HL-60 (cell line): Measurements from ENCODE around the gene UNC13D.
"Not testable (repeated sequence)": the region's sequence is repeated elsewhere in the genome, so short reads cannot be mapped to it uniquely, and the experiment has no call there.

Source experiments
- DNase-seq, 2 experiments: peaks; one replicate each; pipeline ENCODE4 v3.0.0-alpha.2; 2010 to 2020; ENCODE audit warnings: low read depth in 1 of 2, low spot score in 1 of 2
- H3K27ac ChIP-seq: fragments of 250-450 bp; sonication (Bioruptor Pico); replicated peaks from 2 replicates; pipeline ENCODE4 v1.5.1; 2020; ENCODE audit warnings: mild to moderate bottlenecking, moderate library complexity
- H3K27me3 ChIP-seq: fragments of 250-450 bp; sonication (Bioruptor Pico); 2 replicates; pipeline ENCODE4 v1.5.1; 2021; ENCODE audit warnings: mild to moderate bottlenecking, moderate library complexity; ENCODE audit not compliant: insufficient read depth, poor library complexity, severe bottlenecking
- H3K4me3 ChIP-seq: replicated peaks from 2 replicates; pipeline ENCODE4 v1.5.1; 2011; ENCODE audit warnings: mild to moderate bottlenecking, control low read depth, low read length; ENCODE audit not compliant: insufficient read depth
- GABPA ChIP-seq: IDR thresholded peaks from 2 replicates; pipeline ENCODE4 v1.6.1; 2012; ENCODE audit warnings: low read depth
- POLR2AphosphoS5 ChIP-seq: IDR thresholded peaks from 2 replicates; pipeline ENCODE4 v1.6.1; 2012; ENCODE audit warnings: low read depth
- SPI1 ChIP-seq: IDR thresholded peaks from 2 replicates; pipeline ENCODE4 v1.6.1; 2012; ENCODE audit warnings: low read depth, mild to moderate bottlenecking, borderline replicate concordance
- TF ChIP-seq, protein P1 (sequence below): IDR thresholded peaks from 2 replicates; pipeline ENCODE4 v1.6.1; 2012; ENCODE audit warnings: low read depth; ENCODE audit not compliant: insufficient replicate concordance
- TF ChIP-seq, protein P2 (sequence below): IDR thresholded peaks from one replicate; pipeline ENCODE4 v1.5.1; 2011; ENCODE audit warnings: low read length, control low read depth, inconsistent platforms; ENCODE audit not compliant: insufficient read depth

UNC13D gene

DNA sequence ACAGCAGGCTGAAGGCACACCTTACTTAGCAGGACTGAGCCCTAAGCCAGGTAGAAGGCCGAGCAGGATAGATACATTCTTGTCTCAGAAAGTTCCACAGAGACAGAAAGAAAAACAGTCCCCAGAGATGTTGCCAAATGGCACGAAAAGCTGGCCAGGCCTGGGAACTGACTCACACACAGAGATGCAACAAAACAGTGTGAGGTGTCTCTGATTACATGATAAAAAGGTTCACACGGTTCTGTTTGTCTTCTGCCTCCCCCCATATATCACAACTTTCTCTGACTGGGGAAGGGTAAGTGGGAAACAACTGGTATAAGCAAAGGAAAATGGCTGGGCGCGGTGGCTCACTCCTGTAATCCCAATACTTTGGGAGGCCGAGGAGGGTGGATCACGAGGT is 9.2 kb upstream of the UNC13D start:
- Histone ChIP-seq H3K4me3 (no peak overlapping the region), H3K27ac (no peak overlapping the region), H3K27me3 (no peaks in the 10 kb centered on the region)
- DNase-seq, result no peak
- TF ChIP-seq, protein P1, sequence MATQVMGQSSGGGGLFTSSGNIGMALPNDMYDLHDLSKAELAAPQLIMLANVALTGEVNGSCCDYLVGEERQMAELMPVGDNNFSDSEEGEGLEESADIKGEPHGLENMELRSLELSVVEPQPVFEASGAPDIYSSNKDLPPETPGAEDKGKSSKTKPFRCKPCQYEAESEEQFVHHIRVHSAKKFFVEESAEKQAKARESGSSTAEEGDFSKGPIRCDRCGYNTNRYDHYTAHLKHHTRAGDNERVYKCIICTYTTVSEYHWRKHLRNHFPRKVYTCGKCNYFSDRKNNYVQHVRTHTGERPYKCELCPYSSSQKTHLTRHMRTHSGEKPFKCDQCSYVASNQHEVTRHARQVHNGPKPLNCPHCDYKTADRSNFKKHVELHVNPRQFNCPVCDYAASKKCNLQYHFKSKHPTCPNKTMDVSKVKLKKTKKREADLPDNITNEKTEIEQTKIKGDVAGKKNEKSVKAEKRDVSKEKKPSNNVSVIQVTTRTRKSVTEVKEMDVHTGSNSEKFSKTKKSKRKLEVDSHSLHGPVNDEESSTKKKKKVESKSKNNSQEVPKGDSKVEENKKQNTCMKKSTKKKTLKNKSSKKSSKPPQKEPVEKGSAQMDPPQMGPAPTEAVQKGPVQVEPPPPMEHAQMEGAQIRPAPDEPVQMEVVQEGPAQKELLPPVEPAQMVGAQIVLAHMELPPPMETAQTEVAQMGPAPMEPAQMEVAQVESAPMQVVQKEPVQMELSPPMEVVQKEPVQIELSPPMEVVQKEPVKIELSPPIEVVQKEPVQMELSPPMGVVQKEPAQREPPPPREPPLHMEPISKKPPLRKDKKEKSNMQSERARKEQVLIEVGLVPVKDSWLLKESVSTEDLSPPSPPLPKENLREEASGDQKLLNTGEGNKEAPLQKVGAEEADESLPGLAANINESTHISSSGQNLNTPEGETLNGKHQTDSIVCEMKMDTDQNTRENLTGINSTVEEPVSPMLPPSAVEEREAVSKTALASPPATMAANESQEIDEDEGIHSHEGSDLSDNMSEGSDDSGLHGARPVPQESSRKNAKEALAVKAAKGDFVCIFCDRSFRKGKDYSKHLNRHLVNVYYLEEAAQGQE, result no peak

DNA sequence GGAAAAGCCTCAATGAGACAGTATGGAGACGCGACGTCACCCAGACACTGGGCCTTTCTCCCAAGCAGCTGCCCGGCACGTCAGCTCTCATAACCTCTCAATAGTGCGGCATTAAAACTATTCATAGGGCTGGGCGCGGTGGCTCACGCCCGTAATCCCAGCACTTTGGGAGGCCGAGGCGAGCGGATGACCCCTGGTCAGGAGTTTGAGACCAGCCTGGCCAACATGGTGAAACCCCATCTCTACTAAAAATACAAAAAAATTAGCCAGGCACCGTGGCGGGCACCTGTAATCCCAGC is 7.4 kb upstream of the UNC13D start:
- not testable (repeated sequence) for H3K27ac ChIP-seq, H3K4me3 ChIP-seq, H3K27me3 ChIP-seq, DNase-seq

DNA sequence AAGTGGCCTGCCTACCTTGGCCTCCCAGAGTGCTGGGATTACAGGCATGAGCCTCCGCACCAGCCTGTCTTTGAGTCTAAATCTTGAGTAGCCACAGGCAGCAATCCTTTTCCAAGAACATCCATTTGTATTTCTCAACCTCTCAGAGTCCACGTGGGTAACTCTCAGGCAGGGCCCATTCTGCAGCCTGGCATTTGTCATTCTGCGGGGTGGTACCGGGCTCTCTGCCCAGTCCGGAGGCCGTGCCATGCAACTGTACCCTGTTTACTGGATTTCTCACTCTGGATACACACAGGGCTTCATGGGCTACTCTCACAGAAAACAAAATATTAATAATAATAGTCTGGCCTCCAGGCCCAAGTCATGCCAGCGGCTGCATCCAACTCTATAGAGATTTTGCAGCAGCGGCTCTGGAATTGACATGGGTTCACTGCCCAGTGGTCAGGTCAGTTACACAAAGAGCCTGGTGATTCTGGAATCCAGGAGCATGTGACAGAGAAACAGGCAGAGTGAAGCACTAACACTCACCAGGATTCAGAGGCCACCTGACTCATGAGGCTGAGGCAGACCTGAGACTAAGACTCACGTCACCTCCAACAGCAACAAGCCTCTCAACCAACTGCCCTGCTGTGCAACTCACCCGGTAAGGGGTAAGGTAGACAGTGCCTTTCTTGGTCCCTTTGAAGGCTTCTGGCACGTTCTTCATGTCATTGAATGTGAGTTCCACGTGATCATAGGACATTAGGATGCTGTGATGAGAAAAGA is 6.9 kb upstream of the UNC13D start:
- no peak overlapping the region for H3K4me3 ChIP-seq
- no peak overlapping the region for H3K27ac ChIP-seq
- no peak for DNase-seq
- H3K27me3 ChIP-seq, result no peaks in the 10 kb centered on the region
- TF ChIP-seq, protein P2, sequence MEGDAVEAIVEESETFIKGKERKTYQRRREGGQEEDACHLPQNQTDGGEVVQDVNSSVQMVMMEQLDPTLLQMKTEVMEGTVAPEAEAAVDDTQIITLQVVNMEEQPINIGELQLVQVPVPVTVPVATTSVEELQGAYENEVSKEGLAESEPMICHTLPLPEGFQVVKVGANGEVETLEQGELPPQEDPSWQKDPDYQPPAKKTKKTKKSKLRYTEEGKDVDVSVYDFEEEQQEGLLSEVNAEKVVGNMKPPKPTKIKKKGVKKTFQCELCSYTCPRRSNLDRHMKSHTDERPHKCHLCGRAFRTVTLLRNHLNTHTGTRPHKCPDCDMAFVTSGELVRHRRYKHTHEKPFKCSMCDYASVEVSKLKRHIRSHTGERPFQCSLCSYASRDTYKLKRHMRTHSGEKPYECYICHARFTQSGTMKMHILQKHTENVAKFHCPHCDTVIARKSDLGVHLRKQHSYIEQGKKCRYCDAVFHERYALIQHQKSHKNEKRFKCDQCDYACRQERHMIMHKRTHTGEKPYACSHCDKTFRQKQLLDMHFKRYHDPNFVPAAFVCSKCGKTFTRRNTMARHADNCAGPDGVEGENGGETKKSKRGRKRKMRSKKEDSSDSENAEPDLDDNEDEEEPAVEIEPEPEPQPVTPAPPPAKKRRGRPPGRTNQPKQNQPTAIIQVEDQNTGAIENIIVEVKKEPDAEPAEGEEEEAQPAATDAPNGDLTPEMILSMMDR, result no peak
- no peak for TF ChIP-seq SPI1
- TF ChIP-seq, protein P1, result no peak
- no peak for TF ChIP-seq POLR2AphosphoS5
- no peak for TF ChIP-seq GABPA

DNA sequence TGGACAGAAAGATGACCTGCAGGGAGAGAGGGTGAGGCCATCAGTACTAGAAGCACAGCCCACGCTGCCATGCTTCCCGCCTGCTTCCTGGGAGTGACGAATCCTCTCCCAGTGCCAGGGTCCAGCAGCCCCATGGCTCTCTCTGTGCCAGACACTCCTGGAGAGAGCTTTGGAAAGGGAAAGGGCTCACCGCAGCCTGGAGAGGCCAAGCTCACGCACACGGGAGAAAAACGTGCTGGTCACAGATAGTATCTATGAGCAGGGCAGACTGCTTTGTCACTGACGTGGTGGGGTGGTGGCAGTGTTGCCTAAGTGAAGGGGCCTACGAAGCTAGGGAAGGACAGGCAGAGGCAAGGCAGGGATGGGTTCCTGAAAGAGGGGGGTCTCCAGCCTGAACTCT is 5.5 kb upstream of the UNC13D start:
- no peak overlapping the region for H3K4me3 ChIP-seq
- TF ChIP-seq POLR2AphosphoS5 (no peak), GABPA (no peak), SPI1 (no peak)
- TF ChIP-seq, protein P2, result no peak
- TF ChIP-seq, protein P1, result no peak
- DNase-seq, result no peak
- no peaks in the 10 kb centered on the region for H3K27me3 ChIP-seq
- H3K27ac ChIP-seq, result no peak overlapping the region
